Measurements from ENCODE around the gene CHCHD5. TPM values are rescaled to one million over a fixed set of nuclear protein-coding genes. Genes with fewer than 3 reads are reported as not detected.
A peak's percentile ranks its signal among the peaks of the same experiment; 100 is the strongest.
"Not testable (repeated sequence)": the region's sequence is repeated elsewhere in the genome, so short reads cannot be mapped to it uniquely, and the experiment has no call there.

The CHCHD5 gene
- total and polyA plus RNA-seq, 2 donors: 24.6 to 37.2 TPM

- not testable (repeated sequence) for H3K36me3 ChIP-seq (ENCODE audit: control insufficient read depth in 2 of 2, insufficient read depth in 2 of 2, low read length in 1 of 2); DNase-seq (ENCODE audit: low read depth in 6 of 9, low spot score in 9 of 9); H3K27ac ChIP-seq (ENCODE audit: low read depth in 1 of 2, low read length in 1 of 2); H3K4me3 ChIP-seq (ENCODE audit: low read length in 2 of 2); H3K27me3 ChIP-seq (ENCODE audit: control insufficient read depth in 2 of 2, insufficient read depth in 1 of 2, low read length in 1 of 2); H3K4me1 ChIP-seq (ENCODE audit: control insufficient read depth in 2 of 2, insufficient read depth in 2 of 2, low read length in 2 of 2); H3K9me3 ChIP-seq (ENCODE audit: control insufficient read depth in 2 of 2, insufficient read depth in 1 of 2, low read length in 1 of 2)
- 91% methylated on average over 1 of the region's 1 CpG for WGBS
Observed at GRCh38 chr2:112612283-112612682, 27.9 kb downstream of the CHCHD5 start.

- DNase-seq (ENCODE audit: low read depth in 6 of 9, low spot score in 9 of 9): no peak
- H3K27me3 ChIP-seq (ENCODE audit: control insufficient read depth in 2 of 2, insufficient read depth in 1 of 2, low read length in 1 of 2): no peaks in the 10 kb centered on the region
- H3K36me3 ChIP-seq (ENCODE audit: control insufficient read depth in 2 of 2, insufficient read depth in 2 of 2, low read length in 1 of 2): no peaks in the 10 kb centered on the region
- peaks cover 0 to 2% of the 10 kb centered on the region in 2 donors for H3K4me1 ChIP-seq (ENCODE audit: control insufficient read depth in 2 of 2, insufficient read depth in 2 of 2, low read length in 2 of 2)
- no peak overlapping the region for H3K27ac ChIP-seq (ENCODE audit: low read depth in 1 of 2, low read length in 1 of 2)
- H3K4me3 ChIP-seq (ENCODE audit: low read length in 2 of 2): no peak overlapping the region
- H3K9me3 ChIP-seq (ENCODE audit: control insufficient read depth in 2 of 2, insufficient read depth in 1 of 2, low read length in 1 of 2): no peaks in the 10 kb centered on the region
- 88% methylated on average over 13 of the region's 13 CpGs for WGBS
Observed at GRCh38 chr2:112614201-112614840, 29.9 kb downstream of the CHCHD5 start.

- Histone ChIP-seq H3K27ac (ENCODE audit: low read depth in 1 of 2, low read length in 1 of 2) (no peak overlapping the region), H3K27me3 (ENCODE audit: control insufficient read depth in 2 of 2, insufficient read depth in 1 of 2, low read length in 1 of 2) (no peaks in the 10 kb centered on the region), H3K4me1 (ENCODE audit: control insufficient read depth in 2 of 2, insufficient read depth in 2 of 2, low read length in 2 of 2) (peaks cover 0 to 2% of the 10 kb centered on the region in 2 donors), H3K9me3 (ENCODE audit: control insufficient read depth in 2 of 2, insufficient read depth in 1 of 2, low read length in 1 of 2) (no peaks in the 10 kb centered on the region), H3K36me3 (ENCODE audit: control insufficient read depth in 2 of 2, insufficient read depth in 2 of 2, low read length in 1 of 2) (no peaks in the 10 kb centered on the region), H3K4me3 (ENCODE audit: low read length in 2 of 2) (no peak overlapping the region)
- 98% methylated on average over 8 of the region's 8 CpGs for WGBS
- DNase-seq (ENCODE audit: low read depth in 6 of 9, low spot score in 9 of 9): no peak
Observed at GRCh38 chr2:112615051-112615450, 30.6 kb downstream of the CHCHD5 start.

- not testable (repeated sequence) for H3K4me3 ChIP-seq (ENCODE audit: low read length in 2 of 2); H3K27me3 ChIP-seq (ENCODE audit: control insufficient read depth in 2 of 2, insufficient read depth in 1 of 2, low read length in 1 of 2); H3K27ac ChIP-seq (ENCODE audit: low read depth in 1 of 2, low read length in 1 of 2); H3K9me3 ChIP-seq (ENCODE audit: control insufficient read depth in 2 of 2, insufficient read depth in 1 of 2, low read length in 1 of 2); H3K36me3 ChIP-seq (ENCODE audit: control insufficient read depth in 2 of 2, insufficient read depth in 2 of 2, low read length in 1 of 2); DNase-seq (ENCODE audit: low read depth in 6 of 9, low spot score in 9 of 9); H3K4me1 ChIP-seq (ENCODE audit: control insufficient read depth in 2 of 2, insufficient read depth in 2 of 2, low read length in 2 of 2)
- WGBS: 95% methylated on average over 2 of the region's 2 CpGs
Observed at GRCh38 chr2:112615798-112616197, 31.4 kb downstream of the CHCHD5 start.

- H3K27ac ChIP-seq (ENCODE audit: low read depth in 1 of 2, low read length in 1 of 2): no peak overlapping the region
- no peak overlapping the region for H3K4me3 ChIP-seq (ENCODE audit: low read length in 2 of 2)
- no peaks in the 10 kb centered on the region for H3K9me3 ChIP-seq (ENCODE audit: control insufficient read depth in 2 of 2, insufficient read depth in 1 of 2, low read length in 1 of 2)
- WGBS: 95% methylated on average over 6 of the region's 6 CpGs
- peaks cover 0 to 2% of the 10 kb centered on the region in 2 donors for H3K4me1 ChIP-seq (ENCODE audit: control insufficient read depth in 2 of 2, insufficient read depth in 2 of 2, low read length in 2 of 2)
- DNase-seq (ENCODE audit: low read depth in 6 of 9, low spot score in 9 of 9): no peak
- H3K27me3 ChIP-seq (ENCODE audit: control insufficient read depth in 2 of 2, insufficient read depth in 1 of 2, low read length in 1 of 2): no peaks in the 10 kb centered on the region
- H3K36me3 ChIP-seq (ENCODE audit: control insufficient read depth in 2 of 2, insufficient read depth in 2 of 2, low read length in 1 of 2): no peaks in the 10 kb centered on the region
Observed at GRCh38 chr2:112618383-112618782, 34.0 kb downstream of the CHCHD5 start.

- DNase-seq (ENCODE audit: low read depth in 6 of 9, low spot score in 9 of 9): no peak
- WGBS: 97% methylated on average over 22 of the region's 22 CpGs
- no peaks in the 10 kb centered on the region for H3K9me3 ChIP-seq (ENCODE audit: control insufficient read depth in 2 of 2, insufficient read depth in 1 of 2, low read length in 1 of 2)
- H3K36me3 ChIP-seq (ENCODE audit: control insufficient read depth in 2 of 2, insufficient read depth in 2 of 2, low read length in 1 of 2): no peaks in the 10 kb centered on the region
- H3K4me1 ChIP-seq (ENCODE audit: control insufficient read depth in 2 of 2, insufficient read depth in 2 of 2, low read length in 2 of 2): peaks cover 3 to 14% of the 10 kb centered on the region in 2 donors
- H3K27me3 ChIP-seq (ENCODE audit: control insufficient read depth in 2 of 2, insufficient read depth in 1 of 2, low read length in 1 of 2): no peaks in the 10 kb centered on the region
- H3K27ac ChIP-seq (ENCODE audit: low read depth in 1 of 2, low read length in 1 of 2): no peak overlapping the region
- no peak overlapping the region for H3K4me3 ChIP-seq (ENCODE audit: low read length in 2 of 2)
Observed at GRCh38 chr2:112621790-112622527, 37.5 kb downstream of the CHCHD5 start.

- no peak overlapping the region for H3K4me3 ChIP-seq (ENCODE audit: low read length in 2 of 2)
- no peaks in the 10 kb centered on the region for H3K36me3 ChIP-seq (ENCODE audit: control insufficient read depth in 2 of 2, insufficient read depth in 2 of 2, low read length in 1 of 2)
- peaks cover 8 to 19% of the 10 kb centered on the region in 2 donors for H3K4me1 ChIP-seq (ENCODE audit: control insufficient read depth in 2 of 2, insufficient read depth in 2 of 2, low read length in 2 of 2)
- H3K9me3 ChIP-seq (ENCODE audit: control insufficient read depth in 2 of 2, insufficient read depth in 1 of 2, low read length in 1 of 2): no peaks in the 10 kb centered on the region
- WGBS: 87% methylated on average over 3 of the region's 3 CpGs
- no peak overlapping the region for H3K27ac ChIP-seq (ENCODE audit: low read depth in 1 of 2, low read length in 1 of 2)
- H3K27me3 ChIP-seq (ENCODE audit: control insufficient read depth in 2 of 2, insufficient read depth in 1 of 2, low read length in 1 of 2): no peaks in the 10 kb centered on the region
- DNase-seq (ENCODE audit: low read depth in 6 of 9, low spot score in 9 of 9): no peak
Observed at GRCh38 chr2:112622528-112622849, 38.1 kb downstream of the CHCHD5 start.

GRCh38 chr2:112623913-112624777, 39.7 kb downstream of the CHCHD5 start:
- WGBS: 77% methylated on average over 11 of the region's 11 CpGs
- Histone ChIP-seq H3K27ac (ENCODE audit: low read depth in 1 of 2, low read length in 1 of 2) (no peak overlapping the region), H3K4me1 (ENCODE audit: control insufficient read depth in 2 of 2, insufficient read depth in 2 of 2, low read length in 2 of 2) (peaks cover 11 to 25% of the 10 kb centered on the region in 2 donors), H3K4me3 (ENCODE audit: low read length in 2 of 2) (no peak overlapping the region), H3K9me3 (ENCODE audit: control insufficient read depth in 2 of 2, insufficient read depth in 1 of 2, low read length in 1 of 2) (no peaks in the 10 kb centered on the region), H3K27me3 (ENCODE audit: control insufficient read depth in 2 of 2, insufficient read depth in 1 of 2, low read length in 1 of 2) (no peaks in the 10 kb centered on the region), H3K36me3 (ENCODE audit: control insufficient read depth in 2 of 2, insufficient read depth in 2 of 2, low read length in 1 of 2) (no peaks in the 10 kb centered on the region)
- DNase-seq (ENCODE audit: low read depth in 6 of 9, low spot score in 9 of 9): peak in 2 of 9 donors; percentile 30 to 54
